ENCODE measurements around the gene BPIFB4.

The BPIFB4 gene

GRCh38 chr20:33061658-33062028 lies 17.8 kb upstream of the BPIFB4 start:
- no peak for DNase-seq (ENCODE audit: low read depth in 4 of 4, low spot score in 1 of 4)

GRCh38 chr20:33062105-33062824 lies 17.2 kb upstream of the BPIFB4 start:
- DNase-seq (ENCODE audit: low read depth in 4 of 4, low spot score in 1 of 4): no peak

GRCh38 chr20:33062825-33063149 lies 16.7 kb upstream of the BPIFB4 start:
- DNase-seq (ENCODE audit: low read depth in 4 of 4, low spot score in 1 of 4): no peak

- no peak for DNase-seq (ENCODE audit: low read depth in 4 of 4, low spot score in 1 of 4)
These were observed 16.2 kb upstream of the BPIFB4 start for GRCh38 chr20:33063271-33063670.

GRCh38 chr20:33064572-33065287 lies 14.7 kb upstream of the BPIFB4 start:
- DNase-seq (ENCODE audit: low read depth in 4 of 4, low spot score in 1 of 4): no peak

GRCh38 chr20:33065785-33066184 lies 13.7 kb upstream of the BPIFB4 start:
- DNase-seq (ENCODE audit: low read depth in 4 of 4, low spot score in 1 of 4): no peak

GRCh38 chr20:33067806-33068205 lies 11.6 kb upstream of the BPIFB4 start:
- no peak for DNase-seq (ENCODE audit: low read depth in 4 of 4, low spot score in 1 of 4)

GRCh38 chr20:33068251-33068939 lies 11.0 kb upstream of the BPIFB4 start:
- no peak for DNase-seq (ENCODE audit: low read depth in 4 of 4, low spot score in 1 of 4)

- no peak for DNase-seq (ENCODE audit: low read depth in 4 of 4, low spot score in 1 of 4)
These were observed 9.8 kb upstream of the BPIFB4 start for GRCh38 chr20:33069673-33070072.

- DNase-seq (ENCODE audit: low read depth in 4 of 4, low spot score in 1 of 4): no peak
These were observed 9.1 kb upstream of the BPIFB4 start for GRCh38 chr20:33070111-33071053.

GRCh38 chr20:33071198-33071597 lies 8.2 kb upstream of the BPIFB4 start:
- DNase-seq (ENCODE audit: low read depth in 4 of 4, low spot score in 1 of 4): no peak

- no peak for DNase-seq (ENCODE audit: low read depth in 4 of 4, low spot score in 1 of 4)
These were observed 7.1 kb upstream of the BPIFB4 start for GRCh38 chr20:33072362-33072761.

GRCh38 chr20:33072813-33073212 lies 6.6 kb upstream of the BPIFB4 start:
- no peak for DNase-seq (ENCODE audit: low read depth in 4 of 4, low spot score in 1 of 4)

GRCh38 chr20:33074675-33075074 lies 4.8 kb upstream of the BPIFB4 start:
- no peak for DNase-seq (ENCODE audit: low read depth in 4 of 4, low spot score in 1 of 4)

GRCh38 chr20:33075281-33075680 lies 4.2 kb upstream of the BPIFB4 start:
- DNase-seq (ENCODE audit: low read depth in 4 of 4, low spot score in 1 of 4): no peak

- DNase-seq (ENCODE audit: low read depth in 4 of 4, low spot score in 1 of 4): no peak
These were observed 2.6 kb upstream of the BPIFB4 start for GRCh38 chr20:33076662-33077372.

- no peak for DNase-seq (ENCODE audit: low read depth in 4 of 4, low spot score in 1 of 4)
These were observed 2.1 kb downstream of the BPIFB4 start for GRCh38 chr20:33081411-33082154.

- no peak for DNase-seq (ENCODE audit: low read depth in 4 of 4, low spot score in 1 of 4)
These were observed 3.1 kb downstream of the BPIFB4 start for GRCh38 chr20:33082546-33082945.

GRCh38 chr20:33083544-33084340 lies 4.3 kb downstream of the BPIFB4 start:
- DNase-seq (ENCODE audit: low read depth in 4 of 4, low spot score in 1 of 4): no peak
